Cardiac fibroblast (primary cell): ENCODE measurements around the gene PRSS27.
"Not testable (repeated sequence)": the region's sequence is repeated elsewhere in the genome, so short reads cannot be mapped to it uniquely, and the experiment has no call there.

Experiments used
- DNase-seq, 2 donors: peaks; one replicate each; pipeline versions ENCODE4 v3.0.0 to v3.0.0-alpha.2; 2010; ENCODE audit warnings: low read depth in 2 of 2
- H3K4me3 ChIP-seq, 2 donors: replicated peaks in 1 of 2; 1 replicate in 1 of 2; 2 replicates in 1 of 2; pipeline ENCODE4 v1.5.1; 2011; ENCODE audit warnings: low read depth in 2 of 2, low read length in 2 of 2, mild to moderate bottlenecking in 2 of 2, moderate library complexity in 1 of 2
- TF ChIP-seq, protein P1 (sequence below): IDR thresholded peaks from one replicate; pipeline ENCODE4 v1.5.1; 2011; ENCODE audit warnings: low read depth, mild to moderate bottlenecking, low read length, inconsistent platforms

Gene PRSS27

GRCh38 chr16:2692948-2693651 lies 26.9 kb downstream of the PRSS27 start:
- TF ChIP-seq, protein P1, sequence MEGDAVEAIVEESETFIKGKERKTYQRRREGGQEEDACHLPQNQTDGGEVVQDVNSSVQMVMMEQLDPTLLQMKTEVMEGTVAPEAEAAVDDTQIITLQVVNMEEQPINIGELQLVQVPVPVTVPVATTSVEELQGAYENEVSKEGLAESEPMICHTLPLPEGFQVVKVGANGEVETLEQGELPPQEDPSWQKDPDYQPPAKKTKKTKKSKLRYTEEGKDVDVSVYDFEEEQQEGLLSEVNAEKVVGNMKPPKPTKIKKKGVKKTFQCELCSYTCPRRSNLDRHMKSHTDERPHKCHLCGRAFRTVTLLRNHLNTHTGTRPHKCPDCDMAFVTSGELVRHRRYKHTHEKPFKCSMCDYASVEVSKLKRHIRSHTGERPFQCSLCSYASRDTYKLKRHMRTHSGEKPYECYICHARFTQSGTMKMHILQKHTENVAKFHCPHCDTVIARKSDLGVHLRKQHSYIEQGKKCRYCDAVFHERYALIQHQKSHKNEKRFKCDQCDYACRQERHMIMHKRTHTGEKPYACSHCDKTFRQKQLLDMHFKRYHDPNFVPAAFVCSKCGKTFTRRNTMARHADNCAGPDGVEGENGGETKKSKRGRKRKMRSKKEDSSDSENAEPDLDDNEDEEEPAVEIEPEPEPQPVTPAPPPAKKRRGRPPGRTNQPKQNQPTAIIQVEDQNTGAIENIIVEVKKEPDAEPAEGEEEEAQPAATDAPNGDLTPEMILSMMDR = no peak
- H3K4me3 ChIP-seq = no peak overlapping the region

GRCh38 chr16:2692251-2692947 lies 27.6 kb downstream of the PRSS27 start:
- no peak overlapping the region for H3K4me3 ChIP-seq
- TF ChIP-seq, protein P1 = no peak

More at GRCh38 chr16:2692948-2693651, 26.9 kb downstream of the PRSS27 start:
- no peak for DNase-seq

DNA sequence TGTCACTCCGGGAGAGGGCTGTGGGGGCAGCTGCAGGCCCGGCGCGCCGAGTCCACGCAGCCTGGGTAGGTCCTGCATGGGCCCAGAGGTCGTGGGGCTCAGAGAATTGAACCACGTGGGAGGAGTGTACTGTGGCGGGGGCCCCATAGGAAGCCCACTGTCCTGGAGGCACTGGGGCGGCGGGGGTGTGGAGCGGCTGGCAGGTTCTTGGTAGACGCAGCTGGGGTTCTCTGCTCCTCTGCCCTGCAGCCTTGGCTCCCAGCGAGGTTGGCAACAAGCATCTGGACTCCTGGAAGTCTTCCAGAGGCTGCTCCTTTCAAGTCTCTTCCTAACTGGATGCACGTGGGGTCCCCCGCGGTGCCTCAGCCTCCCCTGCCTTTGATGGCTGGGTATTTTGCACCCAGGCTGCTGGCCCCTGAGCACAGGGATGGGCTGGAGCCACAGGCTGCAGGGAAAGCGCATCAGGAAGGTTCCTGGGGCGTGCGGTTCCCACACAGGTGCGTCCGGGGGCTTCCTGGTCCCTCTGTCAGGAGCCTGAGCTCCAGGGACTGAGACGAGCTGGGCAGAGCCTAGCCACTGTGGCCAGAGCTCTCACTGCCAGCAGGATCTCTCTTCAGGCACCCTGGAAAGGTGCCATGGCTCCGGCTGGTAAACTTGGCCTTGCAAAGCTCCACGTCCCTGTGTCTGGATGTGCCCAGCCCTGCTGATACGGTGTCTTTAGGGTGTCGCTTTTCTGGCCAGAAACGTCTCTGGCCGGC lies 28.4 kb downstream of the PRSS27 start:
- TF ChIP-seq, protein P1 = no peak
- DNase-seq = no peak
- no peak overlapping the region for H3K4me3 ChIP-seq

More at GRCh38 chr16:2692251-2692947, 27.6 kb downstream of the PRSS27 start:
- DNase-seq = no peak

DNA sequence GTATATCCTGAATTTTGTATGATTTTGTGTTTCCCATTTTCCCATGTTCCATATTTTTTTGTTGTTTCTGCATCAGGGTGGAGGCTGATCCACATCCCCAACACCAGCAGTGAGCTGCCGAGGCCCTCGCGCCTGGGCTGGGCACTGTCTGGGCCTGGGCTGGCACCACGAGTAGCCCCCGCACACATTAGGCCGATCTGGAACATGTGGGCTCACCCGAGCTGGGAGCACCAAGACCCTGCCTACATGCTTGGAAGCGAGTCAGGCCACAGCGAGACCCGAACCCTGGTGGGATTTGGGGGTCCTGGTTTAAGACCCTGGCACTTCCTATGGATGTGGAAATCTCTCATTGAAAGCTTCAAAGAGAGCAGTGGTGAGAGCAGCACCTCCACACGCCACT lies 29.2 kb downstream of the PRSS27 start:
- TF ChIP-seq, protein P1 = no peak
- DNase-seq = no peak
- no peak overlapping the region for H3K4me3 ChIP-seq

DNA sequence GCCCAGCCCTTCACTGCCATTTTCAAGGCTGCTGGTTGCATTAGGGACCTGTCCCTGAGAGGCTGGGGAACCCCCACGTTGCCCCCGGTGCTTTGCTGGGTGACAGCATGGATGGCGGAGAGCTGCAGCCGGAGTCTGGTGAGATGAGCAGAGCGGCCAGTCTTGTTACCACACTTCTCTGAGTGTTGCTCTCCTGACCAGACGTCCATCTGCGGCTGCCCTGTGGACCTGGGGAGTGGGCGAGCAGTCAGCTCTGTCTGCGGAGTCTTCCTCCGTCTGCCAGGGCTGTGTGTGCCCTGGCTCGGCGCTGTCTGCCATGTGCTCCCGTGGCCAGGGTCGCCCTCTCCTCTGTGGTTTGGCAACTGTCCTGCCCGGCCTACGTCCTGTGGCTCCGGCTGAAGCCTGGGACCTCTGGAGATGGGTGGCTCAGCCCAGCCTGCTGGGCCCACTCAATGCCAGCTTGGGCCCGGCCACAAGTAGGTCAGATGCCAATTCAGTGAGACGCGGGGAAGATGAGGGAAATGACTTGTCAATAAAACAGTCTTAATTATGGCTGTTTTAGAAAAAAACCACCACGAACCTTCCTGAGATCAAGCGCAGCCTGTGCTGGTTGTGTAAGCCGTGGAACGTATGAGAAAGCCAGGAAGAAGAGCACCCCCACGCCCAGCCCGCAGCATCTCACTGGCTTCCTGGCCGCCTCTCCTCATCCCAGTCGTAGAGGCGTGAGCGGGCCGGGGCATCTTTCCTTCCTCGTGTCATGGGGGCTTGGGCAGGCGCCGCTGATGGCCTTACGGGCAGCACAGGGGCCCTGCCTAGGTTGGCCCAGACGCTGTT lies 29.8 kb downstream of the PRSS27 start:
- TF ChIP-seq, protein P1 = no peak
- no peak for DNase-seq
- H3K4me3 ChIP-seq = no peak overlapping the region

DNA sequence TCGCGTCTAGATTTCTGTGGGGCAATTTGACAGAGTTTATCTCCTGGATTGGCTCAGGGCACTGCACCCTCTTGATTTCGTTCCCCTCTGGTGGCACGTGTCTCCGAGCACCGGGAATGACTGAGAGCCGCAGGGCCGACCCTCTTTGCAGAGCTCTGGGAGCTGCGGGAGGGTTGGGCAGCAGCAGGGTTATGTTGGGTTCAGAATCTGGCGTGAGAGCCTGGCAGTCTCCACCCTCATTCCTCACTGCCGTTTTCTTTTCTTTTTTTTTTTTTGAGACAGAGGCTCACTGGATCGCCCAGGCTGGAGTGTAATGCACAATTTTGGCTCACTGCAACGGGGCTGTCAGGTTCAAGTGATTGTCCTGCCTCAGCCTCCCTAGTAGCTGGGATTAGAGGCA lies 30.6 kb downstream of the PRSS27 start:
- H3K4me3 ChIP-seq, DNase-seq: not testable (repeated sequence)
